Gastroesophageal sphincter (tissue), 4 donors: Measurements from ENCODE around the gene TGFB1I1. TPM values are rescaled to one million over a fixed set of nuclear protein-coding genes. Genes with fewer than 3 reads are reported as not detected.

Experiments used
- ATAC-seq: fragments of 150-250 bp; one replicate; pipeline ENCODE4 v1.9.1; 2016; ENCODE audit warnings: mild to moderate bottlenecking, moderate library complexity
- H3K27ac ChIP-seq, 4 donors: fragments of 200-600 bp; sonication (generic) in 3 of 4; 1 replicate in 3 of 4; 2 replicates in 1 of 4; pipeline ENCODE4 v1.5.1; 2016 to 2019
- H3K27me3 ChIP-seq: fragments of 200-600 bp; sonication (generic); one replicate; pipeline ENCODE4 v1.5.1; 2019
- H3K36me3 ChIP-seq, 2 donors: fragments of 200-600 bp; sonication (generic); one replicate each; pipeline ENCODE4 v1.5.1; 2019; ENCODE audit warnings: control low read depth in 1 of 2
- H3K4me1 ChIP-seq, 3 donors: fragments of 200-600 bp; sonication (generic); 1 replicate in 2 of 3; 2 replicates in 1 of 3; pipeline ENCODE4 v1.5.1; 2016 to 2019; ENCODE audit warnings: control low read depth in 2 of 3
- H3K4me3 ChIP-seq, 2 donors: fragments of 200-600 bp; sonication (generic); one replicate each; pipeline ENCODE4 v1.5.1; 2019; ENCODE audit warnings: mild to moderate bottlenecking in 1 of 2, moderate library complexity in 1 of 2
- H3K9me3 ChIP-seq, 3 donors: fragments of 200-600 bp; sonication (generic); one replicate each; pipeline ENCODE4 v1.5.1; 2017 to 2019; ENCODE audit warnings: control low read depth in 2 of 3
- CTCF ChIP-seq, 4 experiments: fragments of 200-600 bp in 2 of 4; fragments of 450-650 bp in 2 of 4; sonication (generic) in 1 of 4; IDR thresholded peaks; one replicate each; pipeline ENCODE4 v1.5.1; 2017 to 2019; ENCODE audit warnings: antibody characterized with exemption in 4 of 4, mild to moderate bottlenecking in 2 of 4, moderate library complexity in 2 of 4
- EP300 ChIP-seq: sonication (generic); formaldehyde crosslinking; IDR thresholded peaks from one replicate; pipeline ENCODE4 v1.6.1; 2017; ENCODE audit warnings: antibody characterized with exemption, mild to moderate bottlenecking
- POLR2A ChIP-seq, 2 donors: fragments of 450-650 bp; IDR thresholded peaks; one replicate each; pipeline ENCODE4 v1.6.1; 2017; ENCODE audit warnings: antibody characterized with exemption in 2 of 2, mild to moderate bottlenecking in 2 of 2, moderate library complexity in 1 of 2
- POLR2AphosphoS5 ChIP-seq: sonication (generic); formaldehyde crosslinking; IDR thresholded peaks from one replicate; pipeline ENCODE4 v1.6.1; 2017; ENCODE audit warnings: antibody characterized with exemption
- WGBS, 2 donors: methylation state at CpG; one replicate each; pipeline ENCODE4 v1.1.5; 2018; ENCODE audit warnings: low coverage in 1 of 2; 5-methylcytosine and 5-hydroxymethylcytosine counted together
- total RNA-seq, 4 donors: library from RNA; depleted of rRNA; stranded (reverse); fragments of >200 nt; gene quantifications; one replicate each; pipeline ENCODE4 v1.1.0, GENCODE V29; 2016

The TGFB1I1 gene
- total RNA-seq, 4 donors from 2014 or later, result 157 to 438 (median 211) TPM

- Histone ChIP-seq H3K36me3 (no peaks in the 10 kb centered on the region), H3K9me3 (no peaks in the 10 kb centered on the region), H3K4me3 (no peak overlapping the region), H3K27ac (no peak overlapping the region), H3K27me3 (no peaks in the 10 kb centered on the region), H3K4me1 (peaks cover 4 to 22% (median 7%) of the 10 kb centered on the region in 3 donors)
- 54 to 87% methylated on average over 2 to 5 of the region's 6 CpGs for WGBS, 2 donors
- no peak for ATAC-seq
- no peak for TF ChIP-seq EP300
- TF ChIP-seq POLR2A (IDR thresholded peaks at IDR 0.05), result no peak
- no peak for TF ChIP-seq CTCF (IDR thresholded peaks at IDR 0.05)
- TF ChIP-seq POLR2AphosphoS5, result no peak
Observed at GRCh38 chr16:31513126-31513525, 41.2 kb downstream of the TGFB1I1 start.

- H3K9me3 ChIP-seq, result no peaks in the 10 kb centered on the region
Observed at GRCh38 chr16:31513884-31514283, 41.9 kb downstream of the TGFB1I1 start.

GRCh38 chr16:31517800-31518402, 45.9 kb downstream of the TGFB1I1 start:
- Histone ChIP-seq H3K4me1 (no peaks in the 10 kb centered on the region), H3K27me3 (no peaks in the 10 kb centered on the region), H3K4me3 (no peak overlapping the region), H3K27ac (no peak overlapping the region), H3K9me3 (no peaks in the 10 kb centered on the region), H3K36me3 (no peaks in the 10 kb centered on the region)
- no peak for TF ChIP-seq POLR2AphosphoS5
- TF ChIP-seq CTCF (IDR thresholded peaks at IDR 0.05), result no peak
- TF ChIP-seq EP300, result no peak
- TF ChIP-seq POLR2A (IDR thresholded peaks at IDR 0.05), result no peak
- 71 to 76% methylated on average over 4 of the region's 4 CpGs for WGBS, 2 donors
- no peak for ATAC-seq

More at GRCh38 chr16:31513884-31514283, 41.9 kb downstream of the TGFB1I1 start:
- Histone ChIP-seq H3K27ac (no peak overlapping the region), H3K4me3 (no peak overlapping the region), H3K27me3 (no peaks in the 10 kb centered on the region), H3K36me3 (no peaks in the 10 kb centered on the region), H3K4me1 (peaks cover 4 to 19% (median 7%) of the 10 kb centered on the region in 3 donors)
- TF ChIP-seq CTCF (IDR thresholded peaks at IDR 0.05) (no peak), POLR2AphosphoS5 (no peak), EP300 (no peak), POLR2A (IDR thresholded peaks at IDR 0.05) (no peak)
- ATAC-seq, result no peak

GRCh38 chr16:31519759-31520431, 47.9 kb downstream of the TGFB1I1 start:
- TF ChIP-seq EP300, result no peak
- TF ChIP-seq CTCF (IDR thresholded peaks at IDR 0.05), result no peak
- no peak for TF ChIP-seq POLR2A (IDR thresholded peaks at IDR 0.05)
- TF ChIP-seq POLR2AphosphoS5, result no peak
- ATAC-seq, result no peak
- Histone ChIP-seq H3K27me3 (no peaks in the 10 kb centered on the region), H3K9me3 (no peaks in the 10 kb centered on the region), H3K4me1 (no peaks in the 10 kb centered on the region), H3K4me3 (no peak overlapping the region), H3K27ac (no peak overlapping the region), H3K36me3 (no peaks in the 10 kb centered on the region)
- 66 to 90% methylated on average over 2 of the region's 2 CpGs for WGBS, 2 donors

GRCh38 chr16:31521368-31521767, 49.4 kb downstream of the TGFB1I1 start:
- Histone ChIP-seq H3K4me3 (no peak overlapping the region), H3K9me3 (no peaks in the 10 kb centered on the region), H3K4me1 (no peaks in the 10 kb centered on the region), H3K27me3 (no peaks in the 10 kb centered on the region), H3K27ac (no peak overlapping the region), H3K36me3 (no peaks in the 10 kb centered on the region)
- ATAC-seq, result no peak
- TF ChIP-seq POLR2A (IDR thresholded peaks at IDR 0.05) (no peak), EP300 (no peak), POLR2AphosphoS5 (no peak), CTCF (IDR thresholded peaks at IDR 0.05) (no peak)
- 72 to 96% methylated on average over 3 of the region's 3 CpGs for WGBS, 2 donors
